GM19328 (cell line): Measurements from ENCODE around the gene ZCWPW1.
"Not testable (repeated sequence)": the region's sequence is repeated elsewhere in the genome, so short reads cannot be mapped to it uniquely, and the experiment has no call there.

Source experiments
- ATAC-seq: cut with Tn5 transposase; IDR thresholded peaks from one replicate; pipeline ENCODE4 v1.9.1; 2021; ENCODE audit warnings: mild to moderate bottlenecking, moderate library complexity; ENCODE audit not compliant: unreplicated experiment

The ZCWPW1 gene

DNA sequence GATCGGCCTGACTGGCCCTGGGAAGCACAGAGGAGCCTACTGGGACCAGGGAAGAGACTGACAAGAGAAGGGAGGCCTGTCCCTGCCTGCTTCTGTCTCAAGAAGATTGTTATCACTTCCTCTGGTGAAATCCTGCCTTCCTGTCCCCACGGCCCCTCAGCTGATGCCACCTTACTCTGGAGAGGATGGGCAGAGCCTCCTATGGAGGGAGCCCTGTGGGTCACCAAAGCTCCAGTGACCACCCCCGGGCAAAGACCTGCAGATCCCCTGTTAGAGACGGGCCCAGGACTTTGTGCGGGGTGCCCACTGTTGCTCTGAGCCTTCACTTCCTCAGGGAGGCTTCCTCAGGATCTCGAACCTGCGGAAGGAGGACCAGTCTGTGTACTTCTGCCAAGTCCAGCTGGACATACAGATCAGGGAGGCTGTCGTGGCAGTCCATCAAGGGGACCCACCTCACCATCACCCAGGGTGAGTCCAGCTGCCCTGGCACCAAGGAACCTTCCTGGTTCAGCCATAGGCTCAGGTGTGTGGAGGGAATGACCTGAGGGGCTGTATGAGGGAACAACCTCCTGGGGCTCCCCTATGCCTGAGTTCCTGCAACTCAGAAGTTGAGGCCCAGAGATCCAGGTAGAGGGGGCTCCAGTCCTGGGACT lies 72.0 kb downstream of the ZCWPW1 start:
- ATAC-seq = no peak

DNA sequence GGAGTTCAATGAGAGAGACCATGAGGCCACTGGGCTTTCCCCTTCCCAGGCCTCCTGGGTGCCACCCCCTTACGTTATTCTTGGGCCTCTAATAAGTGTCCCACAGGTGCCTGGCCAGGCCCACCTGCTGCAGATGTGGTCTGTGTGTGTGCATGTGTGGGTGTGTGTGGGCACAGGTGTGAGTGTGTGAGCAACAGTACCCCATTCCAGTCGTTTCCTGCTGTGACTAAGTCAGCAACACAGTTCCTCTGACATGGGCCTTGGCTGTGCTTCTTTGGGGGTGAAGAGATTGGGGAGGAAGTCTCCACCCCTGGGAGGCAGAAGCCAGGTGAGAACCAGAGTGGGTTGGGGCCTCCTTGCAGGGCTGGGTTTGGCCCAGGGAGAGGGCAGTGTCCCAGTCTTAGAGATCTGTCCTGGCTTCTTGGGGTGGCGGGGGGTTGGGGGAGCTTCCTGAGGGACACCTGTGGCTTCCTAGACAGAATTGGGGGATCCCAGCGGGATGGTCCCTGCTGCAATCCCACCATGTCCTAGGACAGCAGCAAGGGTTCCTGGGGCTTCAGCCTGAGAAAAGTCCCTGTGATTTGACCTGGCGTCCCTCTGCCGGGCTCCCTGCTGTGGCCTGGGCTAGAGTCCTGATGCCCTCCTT lies 74.7 kb downstream of the ZCWPW1 start:
- ATAC-seq = no peak

DNA sequence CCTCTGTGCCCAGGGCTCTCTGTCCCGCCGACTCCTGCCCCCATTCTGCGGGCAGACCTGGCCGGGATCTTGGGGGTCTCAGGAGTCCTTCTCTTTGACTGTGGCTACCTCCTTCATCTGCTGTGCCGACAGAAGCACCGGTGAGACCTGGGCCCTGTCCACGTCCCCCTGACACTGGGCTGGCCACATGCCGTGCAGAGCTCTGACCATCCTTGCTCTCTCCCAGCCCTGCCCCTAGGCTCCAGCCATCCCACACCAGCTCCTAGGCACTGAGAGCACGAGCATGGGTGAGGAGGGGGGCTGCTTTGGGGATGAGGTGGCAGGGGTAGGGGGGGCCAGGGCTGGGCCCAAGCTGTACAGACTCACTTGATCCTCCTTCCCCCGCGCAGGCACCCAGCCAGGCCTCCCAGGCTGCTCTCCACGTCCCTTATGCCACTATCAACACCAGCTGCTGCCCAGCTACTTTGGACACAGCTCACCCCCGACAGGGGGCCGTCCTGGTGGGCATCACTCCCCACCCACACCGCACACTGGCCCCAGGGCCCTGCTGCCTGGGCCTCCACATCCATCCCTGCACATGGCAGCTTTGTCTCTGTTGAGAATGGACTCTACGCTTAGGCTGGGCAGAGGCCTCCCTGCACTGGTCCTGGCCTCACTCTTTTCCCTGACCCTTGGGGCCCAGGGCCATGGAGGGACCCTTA lies 75.4 kb downstream of the ZCWPW1 start:
- no peak for ATAC-seq

DNA sequence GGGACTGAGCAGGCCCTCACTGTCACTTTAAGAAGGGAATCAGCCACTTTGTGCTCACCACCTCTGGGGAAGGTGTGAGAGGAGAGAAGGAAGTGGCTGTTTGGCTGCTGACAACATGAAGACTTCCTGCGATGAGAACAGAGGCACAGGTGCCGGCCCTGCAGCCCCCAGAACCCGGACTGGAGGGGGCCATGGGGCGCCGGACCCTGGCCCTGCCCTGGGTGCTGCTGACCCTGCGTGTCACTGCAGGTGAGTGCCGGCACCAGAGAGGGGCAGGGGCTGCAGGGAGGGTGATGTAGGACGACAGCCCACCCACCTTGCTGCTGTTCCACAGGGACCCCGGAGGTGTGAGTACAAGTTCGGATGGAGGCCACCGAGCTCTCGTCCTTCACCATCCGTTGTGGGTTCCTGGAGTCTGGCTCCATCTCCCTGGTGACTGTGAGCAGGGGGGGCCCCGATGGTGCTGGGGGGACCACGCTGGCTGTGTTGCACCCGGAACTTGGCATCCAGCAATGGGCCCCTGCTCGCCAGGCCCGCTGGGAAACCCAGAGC lies 76.2 kb downstream of the ZCWPW1 start:
- not testable (repeated sequence) for ATAC-seq

DNA sequence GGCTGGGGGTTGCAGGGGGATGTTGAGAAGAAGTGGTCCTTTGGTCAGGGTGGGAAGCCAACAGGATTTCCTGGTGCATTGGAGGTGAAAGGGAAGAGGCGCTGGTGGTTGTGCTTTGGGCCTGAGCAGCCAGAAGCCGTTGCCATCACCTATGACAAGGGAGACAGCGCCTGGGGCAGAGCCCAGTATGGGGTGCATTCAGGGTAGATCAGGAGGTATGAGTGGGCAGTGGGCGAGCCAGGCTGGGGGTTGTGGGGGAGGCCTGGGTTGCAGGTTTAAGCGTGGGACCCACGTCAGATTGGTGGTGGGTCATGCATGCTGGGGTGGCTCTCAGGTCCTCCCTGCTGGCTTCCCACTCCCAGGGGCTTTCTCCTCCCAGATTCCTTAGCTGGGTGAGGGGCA lies 76.8 kb downstream of the ZCWPW1 start:
- no peak for ATAC-seq
